Body of pancreas (tissue), 4 donors: ENCODE results near the gene ADH1C. TPM values are rescaled to one million over a fixed set of nuclear protein-coding genes. Genes with fewer than 3 reads are reported as not detected.

Experiments used
- ATAC-seq: fragments of 150-250 bp; one replicate; pipeline ENCODE4 v1.9.1; 2016
- DNase-seq, 4 donors: peaks; one replicate each; pipeline ENCODE4 v3.0.0-alpha.2; 2019
- H3K27ac ChIP-seq, 4 donors: fragments of 200-600 bp; sonication (generic); 1 replicate in 3 of 4; 2 replicates in 1 of 4; pipeline versions ENCODE4 v1.5.1 to v1.6.1; 2016 to 2019; ENCODE audit warnings: mild to moderate bottlenecking in 1 of 4, mixed read lengths in 1 of 4, moderate library complexity in 1 of 4
- H3K27me3 ChIP-seq, 2 donors: fragments of 200-600 bp; sonication (generic); one replicate each; pipeline ENCODE4 v1.6.0; 2016; ENCODE audit warnings: mild to moderate bottlenecking in 1 of 2
- H3K36me3 ChIP-seq, 2 donors: fragments of 200-600 bp; sonication (generic); replicated peaks in 1 of 2; 2 replicates each; pipeline ENCODE4 v1.5.1; 2016; ENCODE audit warnings: low read depth in 2 of 2; ENCODE audit not compliant: insufficient read depth in 1 of 2
- H3K4me1 ChIP-seq: fragments of 200-600 bp; sonication (generic); one replicate; pipeline ENCODE4 v1.6.0; 2016
- H3K4me3 ChIP-seq, 2 donors: fragments of 200-600 bp; sonication (generic); 1 replicate in 1 of 2; 2 replicates in 1 of 2; pipeline ENCODE4 v1.5.1; 2016 to 2019
- H3K9me3 ChIP-seq, 3 donors: fragments of 200-600 bp; sonication (generic); 1 replicate in 2 of 3; 2 replicates in 1 of 3; pipeline ENCODE4 v1.5.1; 2016
- POLR2A ChIP-seq, 3 donors: fragments of 450-650 bp; IDR thresholded peaks; one replicate each; pipeline ENCODE4 v1.6.1; 2016; ENCODE audit warnings: antibody characterized with exemption in 3 of 3, mild to moderate bottlenecking in 2 of 3
- WGBS, 2 donors: methylation state at CpG; one replicate each; pipeline ENCODE4 v1.1.5; 2017; 5-methylcytosine and 5-hydroxymethylcytosine counted together
- intact Hi-C: fragments of 100-400 bp; cut with DNase I; formaldehyde crosslinking; loops from one replicate; pipeline ENCODE4 v1.15.1; 2023
- total RNA-seq, 2 donors: library from RNA; depleted of rRNA; stranded (reverse); fragments of >200 nt; gene quantifications; one replicate each; pipeline ENCODE4 v1.1.0, GENCODE V29; 2016
- TF ChIP-seq, protein P1 (sequence below), 7 experiments: fragments of 450-650 bp in 4 of 7; fragments of 200-600 bp in 3 of 7; sonication (generic) in 3 of 7; IDR thresholded peaks; one replicate each; pipeline ENCODE4 v1.5.1; 2016 to 2019; ENCODE audit warnings: antibody characterized with exemption in 7 of 7

ADH1C gene
- total RNA-seq, 2 donors from 2014 or later = 10.9 to 38.9 TPM

DNA sequence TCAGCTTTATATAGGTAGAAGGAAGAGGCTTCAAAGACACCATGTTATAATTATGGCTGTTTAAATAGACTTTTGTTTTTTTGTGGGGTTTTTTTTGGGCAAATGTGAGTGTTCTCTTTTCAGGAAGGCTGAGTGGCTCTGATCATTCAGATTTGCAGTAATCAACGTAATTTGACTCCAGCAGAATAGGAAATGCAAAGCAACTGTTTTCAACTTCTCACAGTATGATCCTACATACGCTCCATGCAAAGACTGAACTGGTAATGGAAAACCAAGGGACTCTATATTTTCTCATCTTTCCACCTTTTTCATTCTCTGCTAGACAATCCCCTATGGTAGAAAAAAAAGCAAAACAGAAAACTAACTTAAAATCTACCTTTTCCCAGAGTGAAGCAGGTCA lies 42.2 kb downstream of the ADH1C start:
- TF ChIP-seq POLR2A (IDR thresholded peaks at IDR 0.05) = no peak
- TF ChIP-seq, protein P1, sequence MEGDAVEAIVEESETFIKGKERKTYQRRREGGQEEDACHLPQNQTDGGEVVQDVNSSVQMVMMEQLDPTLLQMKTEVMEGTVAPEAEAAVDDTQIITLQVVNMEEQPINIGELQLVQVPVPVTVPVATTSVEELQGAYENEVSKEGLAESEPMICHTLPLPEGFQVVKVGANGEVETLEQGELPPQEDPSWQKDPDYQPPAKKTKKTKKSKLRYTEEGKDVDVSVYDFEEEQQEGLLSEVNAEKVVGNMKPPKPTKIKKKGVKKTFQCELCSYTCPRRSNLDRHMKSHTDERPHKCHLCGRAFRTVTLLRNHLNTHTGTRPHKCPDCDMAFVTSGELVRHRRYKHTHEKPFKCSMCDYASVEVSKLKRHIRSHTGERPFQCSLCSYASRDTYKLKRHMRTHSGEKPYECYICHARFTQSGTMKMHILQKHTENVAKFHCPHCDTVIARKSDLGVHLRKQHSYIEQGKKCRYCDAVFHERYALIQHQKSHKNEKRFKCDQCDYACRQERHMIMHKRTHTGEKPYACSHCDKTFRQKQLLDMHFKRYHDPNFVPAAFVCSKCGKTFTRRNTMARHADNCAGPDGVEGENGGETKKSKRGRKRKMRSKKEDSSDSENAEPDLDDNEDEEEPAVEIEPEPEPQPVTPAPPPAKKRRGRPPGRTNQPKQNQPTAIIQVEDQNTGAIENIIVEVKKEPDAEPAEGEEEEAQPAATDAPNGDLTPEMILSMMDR (IDR thresholded peaks at IDR 0.05) = no peak
- Histone ChIP-seq H3K27me3 (no peaks in the 10 kb centered on the region), H3K4me3 (no peak overlapping the region), H3K9me3 (no peaks in the 10 kb centered on the region), H3K36me3 (no peaks in the 10 kb centered on the region), H3K27ac (no peak overlapping the region), H3K4me1 (no peaks in the 10 kb centered on the region)
- WGBS, 2 donors = 82 to 84% methylated on average over 2 of the region's 2 CpGs
- no peak for ATAC-seq
- intact Hi-C loops = no loop called here
- no peak for DNase-seq

DNA sequence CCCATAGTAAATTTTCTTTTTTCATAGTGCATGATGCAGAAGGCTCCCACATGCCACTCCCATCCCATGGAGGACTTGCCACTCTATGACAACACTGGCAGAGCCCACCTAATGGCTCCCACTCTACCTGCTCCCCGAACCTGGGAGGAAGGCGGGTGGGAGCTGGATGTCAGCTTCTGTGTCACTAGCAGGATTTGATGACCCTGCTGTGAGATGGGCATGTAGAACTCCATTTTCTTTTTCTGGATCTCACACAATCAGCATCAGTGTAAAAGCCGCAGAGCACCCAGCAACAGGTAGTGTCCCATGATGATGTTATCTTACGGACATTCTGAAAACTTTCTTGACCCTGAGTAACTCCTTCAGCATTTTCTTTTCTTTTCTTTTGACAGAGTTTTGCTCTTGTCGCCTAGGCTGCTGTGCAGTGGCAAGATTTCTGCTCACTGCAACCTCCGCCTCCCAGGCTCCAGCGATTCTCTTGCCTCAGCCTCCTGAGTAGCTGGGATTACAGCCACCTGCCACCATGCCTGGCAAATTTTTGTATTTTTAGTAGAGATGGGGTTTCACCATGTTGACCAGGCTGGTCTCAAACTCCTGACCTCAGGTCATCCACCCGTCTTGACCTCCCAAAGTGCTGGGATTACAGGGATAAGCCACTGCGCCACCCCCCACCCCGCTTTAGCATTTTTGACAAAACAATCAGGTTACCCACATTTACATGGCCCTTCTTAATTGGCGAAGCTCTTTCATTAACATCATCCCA lies 46.7 kb downstream of the ADH1C start:
- H3K27ac ChIP-seq = no peak overlapping the region
- H3K4me1 ChIP-seq = peaks cover 1% of the 10 kb centered on the region
- TF ChIP-seq, protein P1 (IDR thresholded peaks at IDR 0.05) = no peak
- TF ChIP-seq POLR2A (IDR thresholded peaks at IDR 0.05) = no peak
- no peaks in the 10 kb centered on the region for H3K36me3 ChIP-seq
- intact Hi-C loops = no loop called here
- no peaks in the 10 kb centered on the region for H3K27me3 ChIP-seq
- DNase-seq (no peak), ATAC-seq (no peak)
- no peaks in the 10 kb centered on the region for H3K9me3 ChIP-seq
- no peak overlapping the region for H3K4me3 ChIP-seq
- WGBS, 2 donors = 91 to 92% methylated on average over 11 of the region's 11 CpGs

DNA sequence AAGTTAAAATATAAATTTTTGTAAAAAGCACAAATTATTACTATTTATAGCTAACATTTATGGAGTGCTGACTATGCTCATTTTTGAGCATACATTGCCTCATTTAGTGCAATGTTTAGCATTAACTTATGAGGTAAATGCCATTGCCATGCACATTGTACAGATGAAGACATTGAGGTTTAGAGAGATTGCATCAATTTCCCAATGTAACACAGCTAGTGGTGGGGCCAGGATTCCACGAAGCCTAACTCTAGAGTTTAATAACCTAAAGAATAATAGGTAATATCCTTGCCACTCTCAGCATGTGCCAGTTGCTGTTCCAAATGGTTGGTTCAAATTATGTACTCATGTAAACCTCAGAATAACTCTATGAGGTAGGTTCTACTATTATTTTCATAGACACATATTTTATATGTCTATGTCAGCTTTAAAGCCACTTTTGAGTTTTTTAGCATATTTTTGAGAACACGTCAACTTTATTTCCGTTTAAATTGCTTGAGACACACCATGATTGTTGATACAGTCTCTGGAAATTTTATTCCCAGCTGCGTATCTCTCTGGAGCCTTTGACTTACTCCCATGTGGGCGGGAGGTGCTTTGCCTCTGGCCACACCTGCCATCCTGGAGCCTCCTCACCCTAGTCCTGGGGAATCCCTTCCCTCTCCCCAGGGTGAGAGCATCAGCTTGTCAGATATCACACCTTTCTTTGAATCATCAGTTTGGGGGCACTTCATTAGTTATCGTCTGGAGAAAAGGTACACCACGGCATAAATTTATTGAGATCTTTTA lies 51.0 kb downstream of the ADH1C start:
- ATAC-seq = no peak
- no peak for DNase-seq
- H3K27ac ChIP-seq = no peak overlapping the region
- intact Hi-C loops = no loop called here
- H3K36me3 ChIP-seq = no peaks in the 10 kb centered on the region
- WGBS, 2 donors = 83 to 85% methylated on average over 7 of the region's 7 CpGs
- H3K27me3 ChIP-seq = no peaks in the 10 kb centered on the region
- H3K9me3 ChIP-seq = no peaks in the 10 kb centered on the region
- H3K4me1 ChIP-seq = peaks cover 5% of the 10 kb centered on the region
- TF ChIP-seq, protein P1 (IDR thresholded peaks at IDR 0.05) = no peak
- TF ChIP-seq POLR2A (IDR thresholded peaks at IDR 0.05) = no peak
- no peak overlapping the region for H3K4me3 ChIP-seq

GRCh38 chr4:99300934-99301333 lies 51.6 kb downstream of the ADH1C start:
- H3K27ac ChIP-seq = no peak overlapping the region
- ATAC-seq = peak; percentile 74

More at GRCh38 chr4:99300934-99301333, 51.6 kb downstream of the ADH1C start:
- peak; percentile 66 to 85 (median 82) for DNase-seq
- WGBS, 2 donors = 21% methylated on average over 4 of the region's 4 CpGs
- Histone ChIP-seq H3K36me3 (no peaks in the 10 kb centered on the region), H3K4me3 (no peak overlapping the region), H3K9me3 (no peaks in the 10 kb centered on the region), H3K4me1 (peaks cover 5% of the 10 kb centered on the region), H3K27me3 (no peaks in the 10 kb centered on the region)
- intact Hi-C loops = no loop called here
- TF ChIP-seq POLR2A (IDR thresholded peaks at IDR 0.05) = no peak
- TF ChIP-seq, protein P1 (IDR thresholded peaks at IDR 0.05) = no peak
